SK-N-SH treated with all-trans-retinoic acid at 6 μM for 48 hours (cell line): ENCODE results near the gene NAMPT.

Experiments
- ATAC-seq: fragments of 200-7000 bp; cut with Tn5 transposase; 3 replicates; pipeline ENCODE4 v1.9.1; 2020; ENCODE audit warnings: mild to moderate bottlenecking, moderate library complexity
- ARNTL ChIP-seq: fragments of 450-650 bp; formaldehyde crosslinking; IDR thresholded peaks from 2 replicates; pipeline ENCODE4 v1.5.0; 2020; ENCODE audit warnings: low read depth, mild to moderate bottlenecking, moderate library complexity, borderline replicate concordance
- BACH2 ChIP-seq: fragments of 250-450 bp; sonication (Bioruptor Pico); IDR thresholded peaks from 2 replicates; pipeline ENCODE4 v1.9.0; 2021; ENCODE audit warnings: mild to moderate bottlenecking, borderline replicate concordance
- CSDC2 ChIP-seq: fragments of 250-450 bp; sonication (Bioruptor Pico); IDR thresholded peaks from 2 replicates; pipeline ENCODE4 v1.5.0; 2020; ENCODE audit warnings: mild to moderate bottlenecking, moderate library complexity
- CSRNP3 ChIP-seq: fragments of 250-450 bp; sonication (Bioruptor Pico); IDR thresholded peaks from 2 replicates; pipeline ENCODE4 v1.5.1; 2021; ENCODE audit warnings: mild to moderate bottlenecking, moderate library complexity
- ESRRG ChIP-seq: fragments of 250-450 bp; sonication (Bioruptor Pico); IDR thresholded peaks from 2 replicates; pipeline ENCODE4 v1.6.1; 2021; ENCODE audit warnings: mild to moderate bottlenecking
- ISL1 ChIP-seq: fragments of 250-450 bp; sonication (Bioruptor Pico); IDR thresholded peaks from 2 replicates; pipeline ENCODE4 v2.1.2; 2022; ENCODE audit warnings: mild to moderate bottlenecking, moderate library complexity
- PATZ1 ChIP-seq: fragments of 250-450 bp; sonication (Bioruptor Pico); IDR thresholded peaks from 2 replicates; pipeline ENCODE4 v1.8.0; 2020; ENCODE audit warnings: mild to moderate bottlenecking, moderate library complexity, borderline replicate concordance
- PPARA ChIP-seq: fragments of 250-450 bp; sonication (Bioruptor Pico); IDR thresholded peaks from 2 replicates; pipeline ENCODE4 v1.5.0; 2020; ENCODE audit warnings: mild to moderate bottlenecking, borderline replicate concordance
- RARB ChIP-seq: fragments of 250-450 bp; sonication (Bioruptor Pico); IDR thresholded peaks from 2 replicates; pipeline ENCODE4 v1.8.0; 2021; ENCODE audit warnings: mild to moderate bottlenecking, moderate library complexity
- SNAI2 ChIP-seq: fragments of 250-450 bp; sonication (Bioruptor Pico); IDR thresholded peaks from 2 replicates; pipeline ENCODE4 v1.5.0; 2020; ENCODE audit warnings: mild to moderate bottlenecking, moderate library complexity
- TCF4 ChIP-seq: fragments of 250-450 bp; sonication (Bioruptor Pico); IDR thresholded peaks from 2 replicates; pipeline ENCODE4 v1.8.0; 2021; ENCODE audit warnings: mild to moderate bottlenecking, moderate library complexity, borderline replicate concordance
- TOX ChIP-seq: fragments of 250-450 bp; sonication (Bioruptor Pico); IDR thresholded peaks from 2 replicates; pipeline ENCODE4 v1.8.0; 2021; ENCODE audit warnings: mild to moderate bottlenecking, moderate library complexity, borderline replicate concordance
- TSHZ2 ChIP-seq: fragments of 250-450 bp; sonication (Bioruptor Pico); IDR thresholded peaks from 2 replicates; pipeline ENCODE4 v1.5.0; 2020; ENCODE audit warnings: mild to moderate bottlenecking, moderate library complexity
- ZC3H10 ChIP-seq: fragments of 250-450 bp; sonication (Bioruptor Pico); IDR thresholded peaks from 2 replicates; pipeline ENCODE4 v1.5.1; 2021; ENCODE audit warnings: mild to moderate bottlenecking, moderate library complexity
- ZFP30 ChIP-seq: fragments of 450-650 bp; formaldehyde crosslinking; IDR thresholded peaks from 2 replicates; pipeline ENCODE4 v1.5.0; 2022; ENCODE audit warnings: mild to moderate bottlenecking, moderate library complexity
- ZNF70 ChIP-seq: fragments of 450-650 bp; formaldehyde crosslinking; IDR thresholded peaks from 2 replicates; pipeline ENCODE4 v1.5.0; 2020; ENCODE audit warnings: mild to moderate bottlenecking, moderate library complexity
- ZNF8 ChIP-seq: fragments of 450-650 bp; formaldehyde crosslinking; IDR thresholded peaks from 2 replicates; pipeline ENCODE4 v1.5.0; 2020; ENCODE audit warnings: mild to moderate bottlenecking, moderate library complexity
- TF ChIP-seq, protein P1 (sequence below): fragments of 250-450 bp; sonication (Bioruptor Pico); IDR thresholded peaks from 2 replicates; pipeline ENCODE4 v1.8.0; 2021; ENCODE audit warnings: low read depth, mild to moderate bottlenecking, moderate library complexity, borderline replicate concordance
- TF ChIP-seq, protein P2 (sequence below): fragments of 250-450 bp; sonication (Bioruptor Pico); IDR thresholded peaks from 2 replicates; pipeline ENCODE4 v1.5.1; 2020; ENCODE audit warnings: low read depth, mild to moderate bottlenecking, moderate library complexity

The NAMPT gene

DNA sequence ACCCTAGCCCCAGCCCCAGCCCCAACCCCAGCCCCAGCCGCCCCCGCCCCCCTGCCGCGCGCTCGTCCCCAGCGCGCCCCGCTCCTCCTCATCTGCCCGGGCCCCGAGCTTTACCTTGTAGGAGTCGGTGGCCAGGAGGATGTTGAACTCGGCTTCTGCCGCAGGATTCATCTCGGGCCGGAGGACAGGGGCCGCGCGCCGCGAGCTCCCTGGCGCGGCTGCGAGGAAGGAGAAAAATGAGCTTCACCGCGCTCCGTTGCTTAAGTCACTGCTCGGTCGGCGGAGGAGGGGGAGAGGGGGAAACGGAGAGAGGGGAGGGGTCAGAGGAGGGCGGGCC is at the start of gene NAMPT:
NAMPT (minus strand) TSS at position 270 of the 337 bp plus-strand sequence; CDS start at position 171, 99 bp downstream.
- TF ChIP-seq PATZ1 (no peak), ZNF70 (CRISPR knock-in tag) (no peak), ARNTL (no peak), ZFP30 (CRISPR knock-in tag) (no peak), ZNF8 (no peak), CSDC2 (no peak), BACH2 (no peak)
- ATAC-seq = no peak

GRCh38 chr7:106332201-106332600 is 47.4 kb upstream of the NAMPT start:
- TF ChIP-seq SNAI2 (CRISPR knock-in tag) = no peak
- TF ChIP-seq ISL1 (CRISPR knock-in tag) = no peak
- TF ChIP-seq CSRNP3 = no peak
- no peak for TF ChIP-seq ARNTL
- no peak for TF ChIP-seq PATZ1
- TF ChIP-seq, protein P1, sequence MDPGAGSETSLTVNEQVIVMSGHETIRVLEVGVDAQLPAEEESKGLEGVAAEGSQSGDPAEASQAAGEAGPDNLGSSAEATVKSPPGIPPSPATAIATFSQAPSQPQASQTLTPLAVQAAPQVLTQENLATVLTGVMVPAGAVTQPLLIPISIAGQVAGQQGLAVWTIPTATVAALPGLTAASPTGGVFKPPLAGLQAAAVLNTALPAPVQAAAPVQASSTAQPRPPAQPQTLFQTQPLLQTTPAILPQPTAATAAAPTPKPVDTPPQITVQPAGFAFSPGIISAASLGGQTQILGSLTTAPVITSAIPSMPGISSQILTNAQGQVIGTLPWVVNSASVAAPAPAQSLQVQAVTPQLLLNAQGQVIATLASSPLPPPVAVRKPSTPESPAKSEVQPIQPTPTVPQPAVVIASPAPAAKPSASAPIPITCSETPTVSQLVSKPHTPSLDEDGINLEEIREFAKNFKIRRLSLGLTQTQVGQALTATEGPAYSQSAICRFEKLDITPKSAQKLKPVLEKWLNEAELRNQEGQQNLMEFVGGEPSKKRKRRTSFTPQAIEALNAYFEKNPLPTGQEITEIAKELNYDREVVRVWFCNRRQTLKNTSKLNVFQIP (CRISPR knock-in tag) = no peak
- TF ChIP-seq BACH2 = no peak
- no peak for TF ChIP-seq TCF4
- TF ChIP-seq, protein P2, sequence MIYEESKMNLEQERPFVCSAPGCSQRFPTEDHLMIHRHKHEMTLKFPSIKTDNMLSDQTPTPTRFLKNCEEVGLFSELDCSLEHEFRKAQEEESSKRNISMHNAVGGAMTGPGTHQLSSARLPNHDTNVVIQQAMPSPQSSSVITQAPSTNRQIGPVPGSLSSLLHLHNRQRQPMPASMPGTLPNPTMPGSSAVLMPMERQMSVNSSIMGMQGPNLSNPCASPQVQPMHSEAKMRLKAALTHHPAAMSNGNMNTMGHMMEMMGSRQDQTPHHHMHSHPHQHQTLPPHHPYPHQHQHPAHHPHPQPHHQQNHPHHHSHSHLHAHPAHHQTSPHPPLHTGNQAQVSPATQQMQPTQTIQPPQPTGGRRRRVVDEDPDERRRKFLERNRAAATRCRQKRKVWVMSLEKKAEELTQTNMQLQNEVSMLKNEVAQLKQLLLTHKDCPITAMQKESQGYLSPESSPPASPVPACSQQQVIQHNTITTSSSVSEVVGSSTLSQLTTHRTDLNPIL (CRISPR knock-in tag) = no peak
- TF ChIP-seq TOX (CRISPR knock-in tag) = no peak
- no peak for TF ChIP-seq TSHZ2 (CRISPR knock-in tag)
- no peak for ATAC-seq

DNA sequence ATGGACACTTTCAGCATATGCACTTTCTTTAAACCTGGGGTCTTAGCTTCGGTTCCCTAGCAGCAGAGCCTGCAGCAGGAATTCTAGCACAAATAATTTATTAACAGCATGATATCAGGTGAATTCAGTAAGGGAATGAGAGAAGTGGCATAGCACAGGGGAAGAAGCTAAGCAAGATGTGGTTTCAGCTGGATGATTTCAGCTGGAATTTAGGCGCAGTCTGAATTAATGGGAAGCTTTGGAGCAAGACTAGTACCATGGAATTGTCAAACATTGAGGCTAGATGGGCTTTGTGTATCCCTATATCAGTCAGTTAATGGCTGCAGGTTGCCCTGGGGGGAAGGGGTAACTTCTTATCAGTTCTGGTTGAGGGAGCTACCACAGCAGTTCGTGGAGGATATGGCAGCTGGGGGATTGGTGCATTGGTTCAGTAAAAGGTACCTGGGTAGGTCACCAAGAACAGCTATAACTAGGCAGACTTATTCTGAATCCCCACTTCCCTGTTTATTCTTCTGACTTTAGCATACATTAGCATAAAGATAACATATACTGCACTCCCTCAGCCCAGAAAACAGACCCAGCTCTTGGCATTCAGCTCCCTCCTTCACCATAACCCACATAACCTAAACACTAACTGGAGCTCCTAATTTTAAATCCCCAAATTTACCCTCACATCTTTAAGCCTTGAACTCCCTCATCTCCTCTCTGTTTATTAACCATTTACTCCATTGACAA is 46.8 kb upstream of the NAMPT start:
- TF ChIP-seq, protein P2 (CRISPR knock-in tag) = no peak
- TF ChIP-seq ZNF70 (CRISPR knock-in tag) (no peak), ISL1 (CRISPR knock-in tag) (no peak), TCF4 (no peak), TSHZ2 (CRISPR knock-in tag) (no peak), SNAI2 (CRISPR knock-in tag) (no peak), PATZ1 (no peak), CSDC2 (no peak), RARB (CRISPR knock-in tag) (no peak), PPARA (no peak), ESRRG (CRISPR knock-in tag) (no peak), ZC3H10 (CRISPR knock-in tag) (no peak)

More for the DNA sequence above, 46.8 kb upstream of the NAMPT start:
- ATAC-seq = no peak
